ENCODE measurements around the gene CAMK1G.

The CAMK1G gene

GRCh38 chr1:209619696-209620486, 36.4 kb downstream of the CAMK1G start:
- DNase-seq (ENCODE audit: low read depth in 2 of 2) = no peak

GRCh38 chr1:209620487-209620884, 37.0 kb downstream of the CAMK1G start:
- DNase-seq (ENCODE audit: low read depth in 2 of 2) = no peak

- no peak for DNase-seq (ENCODE audit: low read depth in 2 of 2)
Measured at GRCh38 chr1:209621286-209621685, 37.8 kb downstream of the CAMK1G start.

- DNase-seq (ENCODE audit: low read depth in 2 of 2) = no peak
Measured at GRCh38 chr1:209621741-209622655, 38.5 kb downstream of the CAMK1G start.

- DNase-seq (ENCODE audit: low read depth in 2 of 2) = no peak
Measured at GRCh38 chr1:209622841-209623829, 39.6 kb downstream of the CAMK1G start.

GRCh38 chr1:209624558-209625549, 41.3 kb downstream of the CAMK1G start:
- no peak for DNase-seq (ENCODE audit: low read depth in 2 of 2)

- no peak for DNase-seq (ENCODE audit: low read depth in 2 of 2)
Measured at GRCh38 chr1:209625791-209626285, 42.3 kb downstream of the CAMK1G start.

- DNase-seq (ENCODE audit: low read depth in 2 of 2) = no peak
Measured at GRCh38 chr1:209626346-209627026, 43.0 kb downstream of the CAMK1G start.

GRCh38 chr1:209627027-209627731, 43.7 kb downstream of the CAMK1G start:
- no peak for DNase-seq (ENCODE audit: low read depth in 2 of 2)

- peak; percentile 77 to 80 for DNase-seq (ENCODE audit: low read depth in 2 of 2)
Measured at GRCh38 chr1:209627732-209628196, 44.2 kb downstream of the CAMK1G start.

GRCh38 chr1:209628618-209629299, 45.2 kb downstream of the CAMK1G start:
- no peak for DNase-seq (ENCODE audit: low read depth in 2 of 2)

- DNase-seq (ENCODE audit: low read depth in 2 of 2) = no peak
Measured at GRCh38 chr1:209629621-209630382, 46.3 kb downstream of the CAMK1G start.

- no peak for DNase-seq (ENCODE audit: low read depth in 2 of 2)
Measured at GRCh38 chr1:209630383-209631225, 47.1 kb downstream of the CAMK1G start.

GRCh38 chr1:209633335-209633997, 50.0 kb downstream of the CAMK1G start:
- no peak for DNase-seq (ENCODE audit: low read depth in 2 of 2)

- no peak for DNase-seq (ENCODE audit: low read depth in 2 of 2)
Measured at GRCh38 chr1:209634005-209634737, 50.7 kb downstream of the CAMK1G start.

Measured in activated CD4-positive, alpha-beta T cell treated with anti-CD3 and anti-CD28 coated beads for 24 hours (primary cell).